ENCODE results near the gene CFAP57. TPM values are rescaled to one million over a fixed set of nuclear protein-coding genes. Genes with fewer than 3 reads are reported as not detected.

The CFAP57 gene
- total and polyA plus RNA-seq, 2 of the 13 experiments (the other 11 are each of a cell fraction or from before 2014, with no cell fraction given), result 0.01 TPM; not detected in 1

GRCh38 chr1:43129426-43129825, 42.7 kb upstream of the CFAP57 start:
- FAIRE-seq (no peak), DNase-seq (ENCODE audit: low spot score) (no peak)

More at GRCh38 chr1:43129426-43129825, 42.7 kb upstream of the CFAP57 start:
- Histone ChIP-seq H3K79me2 (ENCODE audit: insufficient read depth, low read length) (peaks cover 4% of the 10 kb centered on the region), H3K9me3 (ENCODE audit: low read length) (peaks cover 11% of the 10 kb centered on the region; the same call in 1 of the 2 replicates), H3K4me2 (ENCODE audit: low read depth, low read length) (no peak overlapping the region), H3K4me3 (replicated peaks in 1 of 3; ENCODE audit: insufficient read depth in 1 of 3, low read depth in 2 of 3, low read length in 3 of 3) (no peak overlapping the region), H3K27me3 (ENCODE audit: control insufficient read depth in 1 of 2, insufficient read depth in 2 of 2, low read length in 2 of 2) (no peaks in the 10 kb centered on the region), H3K27ac (ENCODE audit: extremely low read length, insufficient read depth, low read length) (no peak overlapping the region), H4K20me1 (ENCODE audit: insufficient read depth, low read length) (no peaks in the 10 kb centered on the region), H2AFZ (ENCODE audit: low read length) (no peak overlapping the region), H3K4me1 (ENCODE audit: insufficient read depth, low read length) (peaks cover 8% of the 10 kb centered on the region), H3K36me3 (replicated peaks in 1 of 2; ENCODE audit: control insufficient read depth in 1 of 2, insufficient read depth in 2 of 2, low read length in 2 of 2) (no peaks in the 10 kb centered on the region), H3K9ac (ENCODE audit: insufficient read depth, low read depth, low read length) (no peak overlapping the region)
- 92% methylated on average over 5 of the region's 5 CpGs for WGBS (ENCODE audit: low lambda C conversion rate)
- no peak for ATAC-seq
- BruUV-seq (replicated peaks), result no TSS peak
- ChIA-PET CTCF (ENCODE audit: low intra/inter-chr PET ratio, low total read pairs) (no interaction called here), POLR2A (no interaction called here)
- intact Hi-C loops (cut with micrococcal nuclease; ENCODE audit: unreplicated experiment), result no loop called here
- in situ Hi-C loops (cut with HindIII; ENCODE audit: extremely low pct_ligation_motif_present, low pct_unique_long_range_greater_than_20kb), result no loop called here
- TF ChIP-seq ZNF704 (CRISPR knock-in tag; IDR thresholded peaks at IDR 0.05; ENCODE audit: borderline replicate concordance) (no peak), ZNF781 (CRISPR knock-in tag; IDR thresholded peaks at IDR 0.05; ENCODE audit: borderline replicate concordance, not compliant biosample characterization) (no peak), ZNF530 (CRISPR knock-in tag; IDR thresholded peaks at IDR 0.05; ENCODE audit: low read depth) (no peak), GATAD2A (CRISPR knock-in tag; IDR thresholded peaks at IDR 0.05) (no peak), CHD4 (IDR thresholded peaks at IDR 0.05; ENCODE audit: borderline replicate concordance, low read length) (no peak), ZFP36L2 (CRISPR knock-in tag; IDR thresholded peaks at IDR 0.05) (no peak), ZBTB38 (CRISPR knock-in tag; IDR thresholded peaks at IDR 0.05) (no peak), THAP7 (CRISPR knock-in tag; IDR thresholded peaks at IDR 0.05) (no peak), ETS1 (CRISPR knock-in tag; IDR thresholded peaks at IDR 0.05) (no peak), RELA (CRISPR knock-in tag; IDR thresholded peaks at IDR 0.05) (no peak), SMAD1 (CRISPR knock-in tag; IDR thresholded peaks at IDR 0.05; ENCODE audit: borderline replicate concordance, low read depth) (no peak), EEA1 (CRISPR knock-in tag; IDR thresholded peaks at IDR 0.05; ENCODE audit: borderline replicate concordance) (no peak), ZNF350 (CRISPR knock-in tag; IDR thresholded peaks at IDR 0.05; ENCODE audit: borderline replicate concordance, low read depth) (no peak), RFX5 (IDR thresholded peaks at IDR 0.05; ENCODE audit: low read depth, low read length) (no peak), ARNT2 (CRISPR knock-in tag; IDR thresholded peaks at IDR 0.05; ENCODE audit: low read depth) (no peak), MAFG (CRISPR knock-in tag; IDR thresholded peaks at IDR 0.05) (no peak)
